ENCODE measurements around the gene PRG3. TPM values are rescaled to one million over a fixed set of nuclear protein-coding genes. Genes with fewer than 3 reads are reported as not detected.
A peak's percentile ranks its signal among the peaks of the same experiment; 100 is the strongest.

PRG3 gene
- total RNA-seq, 1 experiment from 2014 or later = not detected

DNA sequence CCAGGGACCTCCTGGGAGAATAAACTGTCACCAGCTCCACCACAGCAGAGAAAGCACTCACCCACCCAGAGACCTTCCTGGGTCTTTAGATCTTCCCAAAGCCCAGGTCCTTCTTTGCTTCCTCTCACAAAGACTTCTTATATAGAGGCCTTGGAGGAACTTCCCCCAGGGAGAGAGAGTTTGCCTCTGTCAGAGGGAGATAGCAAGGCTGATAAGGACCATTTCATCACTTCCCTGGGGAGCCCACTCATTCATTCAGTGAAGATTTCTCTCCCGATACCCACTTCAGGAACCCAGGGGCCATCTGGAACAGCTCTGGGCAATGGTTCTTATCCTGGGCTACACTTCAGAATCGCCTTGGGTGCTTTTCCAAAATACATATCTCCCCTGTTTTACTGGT, 9.6 kb upstream of the PRG3 start, which contains the start of gene PRG2:
Gene PRG2 (minus strand): TSS at position 116 of the 400 bp plus-strand sequence. CDS start 706 bp downstream, outside the sequence.
- Histone ChIP-seq H3K36me3 (ENCODE audit: low read depth, low read length) (no peaks in the 10 kb centered on the region), H3K4me3 (ENCODE audit: low read length) (no peak within 1 kb of the TSS), H3K9me2 (replicated peaks; ENCODE audit: low read length) (no peaks in the 10 kb centered on the region), H3K4me1 (ENCODE audit: insufficient read depth, low read length) (no peaks in the 10 kb centered on the region), H3K27ac (ENCODE audit: low read length) (no peak within 1 kb of the TSS), H3F3A (ENCODE audit: low read length, unreplicated experiment) (no peaks in the 10 kb centered on the region), H3K79me2 (ENCODE audit: low read length) (no peaks in the 10 kb centered on the region), H4K20me1 (ENCODE audit: low read length) (no peaks in the 10 kb centered on the region), H3K9ac (ENCODE audit: low read length) (no peak within 1 kb of the TSS), H3K9me3 (ENCODE audit: low read length) (no peaks in the 10 kb centered on the region), H2AFZ (ENCODE audit: low read length) (no peak within 1 kb of the TSS), H3K27me3 (ENCODE audit: low read length) (peaks cover 41% of the 10 kb centered on the region), H3K4me2 (ENCODE audit: low read length) (no peak within 1 kb of the TSS)
- ATAC-seq = no peak
- BruUV-seq (replicated peaks) = no TSS peak
- ChIA-PET CTCF (no interaction called here), POLR2A (ENCODE audit: unreplicated experiment) (no interaction called here)
- no peak for TF ChIP-seq EZH2phosphoT487 (IDR thresholded peaks at IDR 0.05; ENCODE audit: borderline replicate concordance, low read length)
- TF ChIP-seq, protein P1, sequence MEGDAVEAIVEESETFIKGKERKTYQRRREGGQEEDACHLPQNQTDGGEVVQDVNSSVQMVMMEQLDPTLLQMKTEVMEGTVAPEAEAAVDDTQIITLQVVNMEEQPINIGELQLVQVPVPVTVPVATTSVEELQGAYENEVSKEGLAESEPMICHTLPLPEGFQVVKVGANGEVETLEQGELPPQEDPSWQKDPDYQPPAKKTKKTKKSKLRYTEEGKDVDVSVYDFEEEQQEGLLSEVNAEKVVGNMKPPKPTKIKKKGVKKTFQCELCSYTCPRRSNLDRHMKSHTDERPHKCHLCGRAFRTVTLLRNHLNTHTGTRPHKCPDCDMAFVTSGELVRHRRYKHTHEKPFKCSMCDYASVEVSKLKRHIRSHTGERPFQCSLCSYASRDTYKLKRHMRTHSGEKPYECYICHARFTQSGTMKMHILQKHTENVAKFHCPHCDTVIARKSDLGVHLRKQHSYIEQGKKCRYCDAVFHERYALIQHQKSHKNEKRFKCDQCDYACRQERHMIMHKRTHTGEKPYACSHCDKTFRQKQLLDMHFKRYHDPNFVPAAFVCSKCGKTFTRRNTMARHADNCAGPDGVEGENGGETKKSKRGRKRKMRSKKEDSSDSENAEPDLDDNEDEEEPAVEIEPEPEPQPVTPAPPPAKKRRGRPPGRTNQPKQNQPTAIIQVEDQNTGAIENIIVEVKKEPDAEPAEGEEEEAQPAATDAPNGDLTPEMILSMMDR (conservative IDR thresholded peaks at IDR 0.05; ENCODE audit: low read depth, low read length) = no peak
- no peak for TF ChIP-seq EZH2 (IDR thresholded peaks at IDR 0.05; ENCODE audit: low read length, unreplicated experiment)
- DNase-seq = no peak
- intact Hi-C loops (cut with micrococcal nuclease) = no loop called here

DNA sequence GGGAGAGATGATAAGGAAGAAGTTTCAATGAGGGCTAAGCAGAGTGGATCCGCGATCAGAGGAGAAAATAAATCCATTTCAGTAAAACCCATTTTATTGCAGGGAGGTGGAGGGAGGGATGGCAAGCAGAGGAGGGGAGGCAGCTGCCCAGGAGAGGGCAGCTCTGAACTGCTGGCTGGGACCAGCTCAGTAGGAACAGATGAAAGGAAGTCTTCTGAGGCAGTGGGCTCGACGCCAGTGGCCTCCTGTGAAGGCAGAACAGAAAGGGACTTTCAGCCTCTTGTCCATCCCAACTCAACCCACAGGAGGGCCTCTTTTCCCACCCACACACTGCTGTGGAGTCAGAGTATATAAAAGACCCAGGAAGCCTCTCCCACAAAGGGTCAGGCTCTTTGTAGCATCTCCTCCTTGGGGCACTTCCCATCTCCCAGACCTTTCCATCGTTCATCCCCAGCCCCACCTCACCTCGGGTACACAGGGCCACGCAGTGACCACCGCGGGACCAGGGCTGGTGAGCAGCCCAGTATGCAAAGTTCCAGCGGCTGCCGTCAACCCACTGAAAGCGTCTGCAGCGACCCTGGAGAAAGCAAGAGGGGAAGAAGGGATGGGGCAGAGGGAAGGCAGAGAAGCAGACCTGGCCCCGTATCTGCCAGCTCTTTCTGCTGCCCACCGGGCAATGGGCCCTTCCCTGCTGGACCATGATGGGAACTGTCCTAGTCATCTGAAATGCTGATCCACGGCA, 6.5 kb upstream of the PRG3 start:
- intact Hi-C loops (cut with micrococcal nuclease) = no loop called here
- POLR2A ChIA-PET (ENCODE audit: unreplicated experiment) = no interaction called here
- H3K27ac ChIP-seq (ENCODE audit: low read length) = no peak overlapping the region
- no peak overlapping the region for H3K4me2 ChIP-seq (ENCODE audit: low read length)
- peaks cover 61% of the 10 kb centered on the region for H3K27me3 ChIP-seq (ENCODE audit: low read length)
- H2AFZ ChIP-seq (ENCODE audit: low read length) = no peak overlapping the region
- no TSS peak for BruUV-seq (replicated peaks)
- no peaks in the 10 kb centered on the region for H3K79me2 ChIP-seq (ENCODE audit: low read length)
- no peak overlapping the region for H3K9ac ChIP-seq (ENCODE audit: low read length)
- no peaks in the 10 kb centered on the region for H3K9me2 ChIP-seq (replicated peaks; ENCODE audit: low read length)
- TF ChIP-seq, protein P1 (conservative IDR thresholded peaks at IDR 0.05; ENCODE audit: low read depth, low read length) = peak; percentile 44
- no peak for TF ChIP-seq EZH2 (IDR thresholded peaks at IDR 0.05; ENCODE audit: low read length, unreplicated experiment)
- CTCF ChIA-PET = interaction anchor here (0.6 to 0.7 kb wide), 2 partner anchors 71 kb away, joined by 3 to 10 read pairs; no protein-coding TSS in a partner anchor
- DNase-seq (peak; percentile 39), ATAC-seq (peak; percentile 50)
- no peaks in the 10 kb centered on the region for H3K9me3 ChIP-seq (ENCODE audit: low read length)
- no peaks in the 10 kb centered on the region for H4K20me1 ChIP-seq (ENCODE audit: low read length)
- no peaks in the 10 kb centered on the region for H3F3A ChIP-seq (ENCODE audit: low read length, unreplicated experiment)
- no peaks in the 10 kb centered on the region for H3K4me1 ChIP-seq (ENCODE audit: insufficient read depth, low read length)
- no peaks in the 10 kb centered on the region for H3K36me3 ChIP-seq (ENCODE audit: low read depth, low read length)
- H3K4me3 ChIP-seq (ENCODE audit: low read length) = no peak overlapping the region

DNA sequence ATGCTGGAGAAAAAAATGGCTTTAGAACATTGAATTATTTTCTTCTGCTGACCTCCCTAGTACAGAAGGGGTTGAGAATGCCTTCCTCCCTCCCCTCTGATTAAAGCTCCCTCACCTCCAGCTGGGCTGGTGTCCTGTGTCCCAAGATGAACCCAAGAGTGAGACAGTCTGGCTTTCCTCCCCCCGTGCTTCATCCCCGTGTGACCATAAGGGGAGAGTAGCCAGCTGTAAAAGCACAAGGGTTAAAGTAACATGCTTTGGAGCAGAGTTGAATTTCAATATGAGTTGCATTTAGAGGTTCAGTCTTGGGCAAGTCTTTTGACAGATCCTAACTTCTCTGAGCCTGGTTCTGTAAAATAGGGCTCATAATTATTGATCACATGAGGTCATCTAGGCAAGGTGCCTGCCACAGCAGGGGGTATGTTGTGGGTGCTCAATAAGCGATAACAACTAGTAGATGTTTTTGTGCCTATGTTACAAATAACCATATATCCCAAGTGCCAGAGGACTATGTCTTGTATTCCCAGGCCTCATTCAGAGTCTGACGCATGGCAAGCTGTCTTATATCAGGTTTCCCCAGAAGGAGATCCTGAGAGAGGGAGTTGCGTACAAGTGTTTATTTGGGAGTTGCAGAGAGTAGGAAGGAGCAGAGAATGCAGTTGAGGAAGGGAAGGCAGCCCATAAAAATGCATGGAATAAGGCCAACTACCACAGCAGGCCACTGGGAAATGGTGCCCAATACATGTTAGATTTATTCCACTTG, 5.4 kb upstream of the PRG3 start:
- no peak for TF ChIP-seq EZH2phosphoT487 (IDR thresholded peaks at IDR 0.05; ENCODE audit: borderline replicate concordance, low read length)
- TF ChIP-seq, protein P1 (conservative IDR thresholded peaks at IDR 0.05; ENCODE audit: low read depth, low read length) = no peak
- no peak for TF ChIP-seq EZH2 (IDR thresholded peaks at IDR 0.05; ENCODE audit: low read length, unreplicated experiment)
- H3K27me3 ChIP-seq (ENCODE audit: low read length) = peaks cover 58% of the 10 kb centered on the region
- CTCF ChIA-PET = no interaction called here

More for the DNA sequence above, 5.4 kb upstream of the PRG3 start:
- H3K4me1 ChIP-seq (ENCODE audit: insufficient read depth, low read length) = no peaks in the 10 kb centered on the region
- no peaks in the 10 kb centered on the region for H3F3A ChIP-seq (ENCODE audit: low read length, unreplicated experiment)
- H3K79me2 ChIP-seq (ENCODE audit: low read length) = no peaks in the 10 kb centered on the region
- intact Hi-C loops (cut with micrococcal nuclease) = no loop called here
- ATAC-seq = no peak
- POLR2A ChIA-PET (ENCODE audit: unreplicated experiment) = no interaction called here
- H3K36me3 ChIP-seq (ENCODE audit: low read depth, low read length) = no peaks in the 10 kb centered on the region
- no peak overlapping the region for H3K4me2 ChIP-seq (ENCODE audit: low read length)
- no peak overlapping the region for H3K27ac ChIP-seq (ENCODE audit: low read length)
- H4K20me1 ChIP-seq (ENCODE audit: low read length) = no peaks in the 10 kb centered on the region
- DNase-seq = no peak
- no peak overlapping the region for H2AFZ ChIP-seq (ENCODE audit: low read length)
- H3K9ac ChIP-seq (ENCODE audit: low read length) = no peak overlapping the region
- H3K4me3 ChIP-seq (ENCODE audit: low read length) = no peak overlapping the region
- no TSS peak for BruUV-seq (replicated peaks)
- H3K9me3 ChIP-seq (ENCODE audit: low read length) = no peaks in the 10 kb centered on the region
- no peaks in the 10 kb centered on the region for H3K9me2 ChIP-seq (replicated peaks; ENCODE audit: low read length)
